ENCODE measurements around the gene ADD3. TPM values are rescaled to one million over a fixed set of nuclear protein-coding genes. Genes with fewer than 3 reads are reported as not detected.
"Not testable (repeated sequence)": the region's sequence is repeated elsewhere in the genome, so short reads cannot be mapped to it uniquely, and the experiment has no call there.

ADD3 gene
- total RNA-seq, 1 donor from 2014 or later = 201 TPM

GRCh38 chr10:109975244-109976190, 32.3 kb upstream of the ADD3 start:
- DNase-seq (ENCODE audit: low spot score) = no peak

DNA sequence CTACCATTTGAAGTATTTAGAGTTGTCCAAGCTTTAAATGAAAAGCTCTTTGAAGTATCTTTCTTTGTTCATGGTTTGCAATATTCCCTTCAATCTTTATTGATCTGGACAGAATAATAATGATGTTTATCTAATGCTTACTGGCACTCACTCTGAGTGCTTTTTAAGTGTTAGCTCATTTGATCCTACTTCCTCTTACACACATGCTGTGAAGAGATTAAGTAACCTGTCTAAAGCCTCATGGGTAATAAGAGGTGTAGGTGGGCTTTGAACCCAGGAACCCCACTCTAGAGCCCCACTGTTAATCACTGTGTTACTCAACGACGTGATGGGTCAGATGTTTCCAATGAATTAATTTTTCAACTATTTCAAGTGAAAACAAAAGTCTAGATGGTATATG, 31.1 kb upstream of the ADD3 start:
- no peak for DNase-seq (ENCODE audit: low spot score)

- DNase-seq (ENCODE audit: low spot score) = peak; percentile 79
Measured at GRCh38 chr10:109977382-109977806, 30.4 kb upstream of the ADD3 start.

DNA sequence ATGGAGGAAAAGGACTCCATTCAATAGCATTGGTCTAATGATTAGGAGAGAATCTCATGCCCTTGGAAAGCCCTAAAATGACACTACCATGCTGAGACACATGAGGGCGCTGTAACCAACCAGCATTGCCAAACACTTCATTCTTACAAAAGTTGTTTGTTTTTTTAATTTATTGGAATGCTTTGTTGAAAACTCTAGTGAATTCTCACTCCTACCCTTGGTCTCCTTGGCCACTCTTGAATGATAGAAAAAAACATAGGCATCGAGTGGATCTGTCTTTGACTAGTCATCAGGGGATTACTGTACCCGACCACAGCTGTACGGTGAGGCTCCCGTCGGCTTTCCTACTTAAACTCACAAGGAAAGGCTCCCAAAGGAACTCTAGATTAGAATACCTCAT, 29.3 kb upstream of the ADD3 start:
- DNase-seq (ENCODE audit: low spot score) = peak; percentile 36

DNA sequence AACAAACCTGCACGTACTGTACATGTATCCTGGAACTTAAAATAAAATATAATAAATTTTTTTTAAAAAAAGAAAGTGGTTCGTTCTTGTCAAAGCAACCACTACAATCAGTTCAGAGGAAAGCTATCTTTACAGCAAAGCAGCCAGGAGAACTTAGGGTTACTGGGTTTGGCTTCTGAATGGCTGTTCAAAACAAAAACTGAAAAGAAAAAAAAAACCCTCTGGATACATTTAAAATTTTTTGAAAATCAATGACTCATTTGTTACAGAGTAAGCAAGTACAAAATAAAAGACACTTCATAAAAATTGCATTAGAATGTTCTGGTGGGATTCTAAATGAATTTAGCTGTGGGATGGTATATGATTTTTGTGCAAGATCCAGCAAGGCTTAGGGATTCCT, 28.6 kb upstream of the ADD3 start:
- no peak for DNase-seq (ENCODE audit: low spot score)

GRCh38 chr10:109981650-109982049, 26.1 kb upstream of the ADD3 start:
- no peak for DNase-seq (ENCODE audit: low spot score)

DNA sequence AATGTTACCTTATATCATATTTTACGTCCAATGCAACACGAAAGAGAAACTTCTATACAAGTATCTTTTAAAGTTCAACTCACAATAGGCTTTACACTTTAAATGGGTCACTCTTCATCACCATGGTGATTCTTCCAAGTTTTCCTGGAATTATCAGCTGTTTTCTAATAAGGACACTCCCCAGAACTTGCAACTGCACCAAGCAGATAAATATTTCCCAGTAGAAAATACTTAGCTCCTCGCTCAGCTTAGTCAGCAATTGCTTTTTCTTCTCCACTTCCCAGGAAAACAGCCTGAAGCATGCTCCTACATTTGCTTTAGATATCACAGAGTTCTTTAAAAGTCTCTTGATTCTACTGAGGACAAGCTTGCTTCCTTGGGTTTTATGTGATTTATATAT, 25.7 kb upstream of the ADD3 start:
- DNase-seq (ENCODE audit: low spot score) = no peak

GRCh38 chr10:109982812-109983211, 25.0 kb upstream of the ADD3 start:
- DNase-seq (ENCODE audit: low spot score) = no peak

GRCh38 chr10:109984013-109984412, 23.8 kb upstream of the ADD3 start:
- no peak for DNase-seq (ENCODE audit: low spot score)

DNA sequence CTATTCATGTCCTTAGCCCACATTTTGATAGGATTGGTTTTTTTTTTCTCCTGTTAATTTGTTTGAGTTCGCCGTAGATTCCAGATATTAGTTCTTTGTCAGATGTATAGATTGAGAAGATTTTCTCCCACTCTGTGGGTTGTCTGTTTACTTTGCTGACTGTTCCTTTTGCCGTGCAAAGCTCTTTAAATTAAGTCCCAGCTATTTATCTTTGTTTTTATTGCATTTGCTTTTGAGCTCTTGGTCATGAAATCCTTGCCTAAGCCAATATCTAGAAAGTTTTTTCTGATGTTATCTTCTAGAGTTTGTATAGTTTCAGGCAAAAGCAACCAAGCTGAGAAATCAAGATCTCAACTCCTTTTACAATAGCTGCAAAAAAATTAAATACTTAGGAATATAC, 22.0 kb upstream of the ADD3 start:
- DNase-seq (ENCODE audit: low spot score) = not testable (repeated sequence)

DNA sequence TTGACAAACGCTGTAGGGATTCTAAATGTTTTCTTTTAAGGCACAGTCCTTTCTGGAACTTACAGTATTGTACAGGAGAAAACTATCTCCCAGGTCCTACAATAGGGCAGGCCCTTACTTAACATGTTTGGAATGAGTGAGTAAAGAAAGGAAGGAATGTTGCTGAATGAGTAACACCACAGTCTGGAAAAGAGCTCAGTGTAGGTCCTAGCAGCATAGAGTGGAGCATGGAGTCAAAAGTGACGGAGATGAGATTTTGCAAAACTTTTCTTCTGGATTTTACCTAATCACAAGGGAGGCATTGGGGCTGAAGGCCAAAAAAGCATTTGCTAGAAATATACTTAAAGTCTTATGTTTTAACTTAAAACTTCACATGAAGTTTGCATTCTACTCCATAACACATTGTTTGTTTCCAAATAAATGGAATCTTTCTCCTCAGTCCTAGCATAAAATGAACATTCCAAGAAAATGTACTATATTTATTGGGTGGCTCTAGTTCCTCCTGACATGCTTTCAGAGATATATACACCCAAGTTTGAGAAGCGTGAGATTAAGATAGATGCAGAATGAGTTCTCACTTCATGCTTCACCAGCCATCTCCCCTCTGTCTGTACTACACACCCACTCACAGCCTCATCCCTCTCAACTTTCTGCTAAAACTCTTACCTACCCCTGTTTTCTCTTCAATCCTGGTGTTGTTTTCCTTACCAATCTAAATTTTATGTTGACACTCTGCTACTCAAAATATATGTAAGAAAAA, 20.2 kb upstream of the ADD3 start:
- DNase-seq (ENCODE audit: low spot score) = no peak

GRCh38 chr10:109988212-109988596, 19.6 kb upstream of the ADD3 start:
- no peak for DNase-seq (ENCODE audit: low spot score)

DNA sequence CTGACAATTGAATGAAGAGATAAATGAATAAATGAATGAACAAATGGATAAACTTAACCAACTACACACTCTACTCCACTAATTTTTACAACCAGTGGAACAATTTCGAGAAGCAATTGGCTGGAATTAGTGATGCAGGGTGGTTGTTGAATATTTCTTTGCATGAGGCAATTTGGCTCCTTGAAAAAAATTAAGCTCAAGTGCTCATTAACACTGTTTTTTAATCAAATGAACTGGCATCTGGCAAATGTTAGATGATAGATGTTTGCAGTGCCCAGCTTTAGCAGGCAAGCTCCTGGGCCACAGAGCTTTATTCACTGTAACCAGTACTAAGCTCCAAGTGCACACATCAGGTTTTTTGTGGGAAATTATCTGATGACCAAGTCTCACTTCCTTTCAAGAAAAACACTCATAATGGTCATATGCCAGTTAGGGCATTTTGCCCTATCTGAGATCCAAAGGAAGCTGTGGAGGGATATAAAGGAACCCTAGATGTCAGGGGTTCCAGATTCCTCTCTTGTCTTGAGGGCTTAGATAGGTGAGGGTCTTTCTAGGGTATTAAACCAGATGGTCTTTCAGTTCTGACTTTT, 16.4 kb upstream of the ADD3 start:
- no peak for DNase-seq (ENCODE audit: low spot score)

DNA sequence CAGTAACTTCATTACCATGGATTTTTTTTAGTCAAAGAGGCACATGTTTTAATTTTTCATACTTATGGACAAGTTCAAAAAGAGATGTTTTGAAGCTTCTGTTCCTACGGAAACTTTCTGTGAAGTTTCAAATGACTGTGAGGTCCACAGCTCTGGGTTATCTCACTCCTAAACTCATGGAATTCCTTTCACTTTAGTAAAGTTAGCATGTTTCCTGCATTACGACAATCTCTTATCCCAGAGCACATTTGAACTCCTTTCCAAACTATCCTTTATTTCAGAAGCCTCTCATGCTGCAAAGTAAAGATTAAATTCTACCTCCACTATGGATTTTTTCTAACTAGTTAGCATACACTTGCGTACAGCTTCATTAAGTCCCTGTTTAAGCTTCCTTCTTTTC, 15.3 kb upstream of the ADD3 start:
- no peak for DNase-seq (ENCODE audit: low spot score)

DNA sequence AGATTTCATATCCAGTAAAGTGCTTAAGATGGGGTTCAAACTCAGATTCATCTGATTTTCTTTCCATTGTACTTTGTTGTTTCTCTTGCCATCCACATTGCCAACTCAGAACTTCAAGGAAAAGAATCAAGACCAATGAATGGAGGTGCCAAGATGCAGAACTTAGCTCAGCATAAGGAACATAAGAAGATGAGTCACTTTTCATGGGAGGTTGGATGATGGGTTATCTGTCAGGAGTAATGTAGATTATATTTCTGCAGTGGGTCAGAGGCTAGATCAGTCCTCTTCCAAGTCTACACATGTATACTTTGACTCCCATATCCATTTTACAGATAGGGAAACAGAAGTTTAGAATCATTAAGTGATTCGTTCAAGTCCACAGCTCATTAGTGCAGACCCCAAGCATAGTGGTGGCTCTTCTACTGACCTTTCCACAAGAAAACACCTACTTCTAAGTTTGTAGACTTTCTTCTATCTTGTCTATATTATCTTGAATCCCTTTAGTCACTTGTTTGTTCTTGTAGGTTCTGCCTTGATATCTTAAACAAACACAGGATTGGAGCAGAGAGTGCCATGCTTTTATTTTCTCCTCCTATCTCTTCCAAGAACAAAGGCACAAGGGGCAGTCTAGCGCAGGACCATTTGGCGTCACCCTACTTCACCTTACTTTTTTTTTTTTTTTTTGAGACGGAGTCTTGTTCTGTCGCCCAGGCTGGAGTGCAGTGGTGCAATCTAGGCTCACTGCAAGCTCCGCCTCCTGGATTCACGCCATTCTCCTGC, 14.0 kb upstream of the ADD3 start:
- no peak for DNase-seq (ENCODE audit: low spot score)

DNA sequence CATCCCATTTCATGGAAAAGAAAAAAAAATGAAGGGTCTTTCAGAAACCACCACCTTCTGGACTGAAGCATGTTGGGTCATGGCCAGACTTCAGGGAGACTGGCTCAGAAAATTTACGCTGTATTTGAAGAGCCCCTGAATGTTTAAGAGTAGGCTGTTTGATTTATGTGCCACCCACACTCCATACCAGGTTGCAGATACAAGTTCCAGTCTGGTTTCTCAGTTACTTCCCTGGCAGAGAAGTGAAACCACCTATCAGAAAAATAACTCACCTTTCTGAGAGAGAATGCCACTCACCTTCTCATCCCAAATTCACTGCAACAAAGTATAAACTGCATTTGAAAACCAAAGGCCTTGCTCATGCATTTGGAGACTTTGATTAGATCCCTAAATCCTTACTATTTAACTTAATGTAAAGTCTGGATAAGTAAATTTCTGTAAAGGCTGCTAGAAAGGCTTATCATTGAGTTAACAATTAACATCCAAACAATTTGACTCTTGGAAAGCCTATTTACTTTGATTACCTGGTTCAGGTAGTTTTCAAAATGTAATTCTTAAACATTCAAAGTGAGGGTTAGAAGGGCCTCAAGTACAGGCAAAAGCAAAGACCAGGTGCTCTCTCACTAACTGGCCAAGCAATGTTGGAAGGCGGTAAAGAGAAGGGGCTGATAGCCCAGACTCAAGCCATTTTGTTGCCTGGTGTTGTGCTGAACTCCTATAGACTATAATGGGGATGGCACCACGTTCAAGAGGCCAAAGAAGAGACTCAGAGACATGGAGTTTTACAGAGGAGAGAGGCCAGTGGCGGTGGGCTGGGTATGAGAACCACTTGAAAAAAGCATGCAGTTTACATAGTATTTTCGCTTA, 12.8 kb upstream of the ADD3 start:
- no peak for DNase-seq (ENCODE audit: low spot score)

- DNase-seq (ENCODE audit: low spot score) = no peak
Measured at GRCh38 chr10:109995595-109995994, 12.2 kb upstream of the ADD3 start.

DNA sequence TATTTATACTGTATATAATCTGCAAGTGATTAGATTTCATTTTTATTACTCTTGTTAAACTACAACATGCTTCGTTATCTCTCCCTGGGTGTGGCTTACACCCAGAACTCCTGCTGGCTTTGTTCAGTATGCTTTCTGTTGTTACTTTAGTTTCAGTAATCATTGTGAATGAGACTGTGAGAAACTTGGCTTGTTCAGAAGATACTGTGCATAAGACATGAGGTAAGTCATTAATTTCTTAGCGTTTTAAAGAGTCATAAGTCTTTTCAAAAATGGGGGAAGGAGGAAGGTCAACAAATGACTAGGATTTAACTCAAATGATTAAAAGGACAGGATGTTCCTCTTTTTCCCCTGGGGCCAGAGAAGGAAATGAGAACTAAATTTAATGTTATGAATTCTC, 11.6 kb upstream of the ADD3 start:
- no peak for DNase-seq (ENCODE audit: low spot score)

GRCh38 chr10:109996766-109997171, 11.0 kb upstream of the ADD3 start:
- DNase-seq (ENCODE audit: low spot score) = no peak

DNA sequence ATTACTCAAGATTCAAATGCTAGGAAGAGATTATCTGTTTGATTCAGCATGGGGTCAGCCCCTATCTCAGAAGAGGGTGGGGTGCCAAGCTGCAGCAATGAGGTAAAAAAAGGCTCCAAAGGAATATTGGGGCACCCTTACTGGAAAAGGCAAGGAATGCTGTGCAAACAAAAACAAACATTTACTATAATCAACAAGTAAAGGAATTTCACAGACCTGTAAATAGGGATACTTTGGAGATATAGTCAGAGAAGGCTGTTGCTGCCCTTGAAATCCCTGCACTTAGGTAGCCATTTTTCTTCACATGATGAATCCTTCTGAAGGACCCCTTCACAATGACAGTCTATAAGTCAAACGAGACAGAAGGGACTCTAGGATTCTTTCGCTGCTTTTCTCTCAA, 10.6 kb upstream of the ADD3 start:
- DNase-seq (ENCODE audit: low spot score) = no peak

- DNase-seq (ENCODE audit: low spot score) = no peak
Measured at GRCh38 chr10:109998513-109998912, 9.3 kb upstream of the ADD3 start.

All from mucosa of gallbladder (tissue), 1 donor.